Upper lobe of right lung (tissue), 1 donor: ENCODE results near the gene ADI1. TPM values are rescaled to one million over a fixed set of nuclear protein-coding genes. Genes with fewer than 3 reads are reported as not detected.
A peak's percentile ranks its signal among the peaks of the same experiment; 100 is the strongest.

ENCODE experiments used
- ATAC-seq: fragments of 200-7000 bp; cut with Tn5 transposase; one replicate; pipeline ENCODE4 v1.9.1; 2020; ENCODE audit warnings: mild to moderate bottlenecking, moderate library complexity
- DNase-seq: peaks from one replicate; pipeline ENCODE4 v3.0.0-alpha.2; 2020
- H3K27ac ChIP-seq: fragments of 200-600 bp; one replicate; pipeline ENCODE4 v1.8.0; 2022
- H3K27me3 ChIP-seq: fragments of 200-600 bp; one replicate; pipeline ENCODE4 v1.8.0; 2022; ENCODE audit warnings: mild to moderate bottlenecking
- H3K36me3 ChIP-seq: fragments of 200-600 bp; one replicate; pipeline ENCODE4 v1.8.0; 2022
- H3K4me1 ChIP-seq: fragments of 200-600 bp; one replicate; pipeline ENCODE4 v1.8.0; 2022
- H3K4me3 ChIP-seq: fragments of 200-600 bp; one replicate; pipeline ENCODE4 v1.8.0; 2022; ENCODE audit warnings: mild to moderate bottlenecking
- H3K9me3 ChIP-seq: fragments of 200-600 bp; one replicate; pipeline ENCODE4 v1.8.0; 2022
- CTCF ChIP-seq: fragments of 200-600 bp; IDR thresholded peaks from one replicate; pipeline ENCODE4 v1.8.0; 2022; ENCODE audit warnings: antibody characterized with exemption
- intact Hi-C: fragments of 100-400 bp; cut with DNase I; formaldehyde crosslinking; loops from one replicate; pipeline ENCODE4 v1.11.0; 2022
- total RNA-seq: library from RNA; stranded (reverse); fragmentation: NEBNext Ultra II Directional; extraction: Animal tissue kit (Norgen Biotek cat#: 25700); gene quantifications from one replicate; pipeline ENCODE4 v1.2.1, GENCODE V29; 2021
- donor health status: DM: no; HTN: yes; CAD: no; lungs with severe emphysema.

ADI1 gene
- total RNA-seq, 1 donor from 2014 or later: 66.8 TPM

- no peak for TF ChIP-seq CTCF
- Histone ChIP-seq H3K27ac (no peak overlapping the region), H3K27me3 (no peaks in the 10 kb centered on the region), H3K9me3 (no peaks in the 10 kb centered on the region), H3K36me3 (peaks cover 88% of the 10 kb centered on the region), H3K4me1 (no peaks in the 10 kb centered on the region), H3K4me3 (no peak overlapping the region)
- ATAC-seq (no peak), DNase-seq (no peak)
- intact Hi-C loops: no loop called here
Measured at GRCh38 chr2:3543023-3543683, 23.8 kb upstream of the ADI1 start.

- H3K4me3 ChIP-seq: no peak overlapping the region
- H3K27ac ChIP-seq: no peak overlapping the region
- no peaks in the 10 kb centered on the region for H3K27me3 ChIP-seq
- no peak for TF ChIP-seq CTCF
- no peak for ATAC-seq
- H3K36me3 ChIP-seq: peaks cover 78% of the 10 kb centered on the region
- intact Hi-C loops: no loop called here
- H3K9me3 ChIP-seq: no peaks in the 10 kb centered on the region
- no peak for DNase-seq
- H3K4me1 ChIP-seq: no peaks in the 10 kb centered on the region
Measured at GRCh38 chr2:3542107-3542506, 22.8 kb upstream of the ADI1 start.

- intact Hi-C loops: no loop called here
- DNase-seq (no peak), ATAC-seq (no peak)
- no peak for TF ChIP-seq CTCF
- Histone ChIP-seq H3K36me3 (peaks cover 55% of the 10 kb centered on the region), H3K4me3 (no peak overlapping the region), H3K9me3 (no peaks in the 10 kb centered on the region), H3K27ac (no peak overlapping the region), H3K4me1 (peaks cover 5% of the 10 kb centered on the region), H3K27me3 (no peaks in the 10 kb centered on the region)
Measured at GRCh38 chr2:3539836-3540235, 20.5 kb upstream of the ADI1 start.

- TF ChIP-seq CTCF: peak; percentile 54
- DNase-seq (no peak), ATAC-seq (peak; percentile 67)
- Histone ChIP-seq H3K4me3 (peak overlapping the region; percentile 44), H3K9me3 (no peaks in the 10 kb centered on the region), H3K36me3 (peaks cover 26% of the 10 kb centered on the region), H3K27ac (peak overlapping the region; percentile 92), H3K4me1 (peaks cover 5% of the 10 kb centered on the region), H3K27me3 (no peaks in the 10 kb centered on the region)
- intact Hi-C loops: no loop called here
Measured at GRCh38 chr2:3536682-3537632, 17.6 kb upstream of the ADI1 start.

GRCh38 chr2:3535794-3536681 lies 16.7 kb upstream of the ADI1 start:
- Histone ChIP-seq H3K27ac (peak overlapping the region; percentile 92), H3K27me3 (no peaks in the 10 kb centered on the region), H3K4me1 (peaks cover 5% of the 10 kb centered on the region), H3K4me3 (peak overlapping the region; percentile 44), H3K9me3 (no peaks in the 10 kb centered on the region), H3K36me3 (peaks cover 17% of the 10 kb centered on the region)
- DNase-seq (no peak), ATAC-seq (peak; percentile 78)
- TF ChIP-seq CTCF: peak; percentile 11
- intact Hi-C loops: no loop called here
